Right forelimb (tissue), 1 donor: ENCODE data around the gene PRG2.

ENCODE experiments used
- DNase-seq: peaks from one replicate; pipeline ENCODE4 v3.0.0-alpha.2; 2018

PRG2 gene

DNA sequence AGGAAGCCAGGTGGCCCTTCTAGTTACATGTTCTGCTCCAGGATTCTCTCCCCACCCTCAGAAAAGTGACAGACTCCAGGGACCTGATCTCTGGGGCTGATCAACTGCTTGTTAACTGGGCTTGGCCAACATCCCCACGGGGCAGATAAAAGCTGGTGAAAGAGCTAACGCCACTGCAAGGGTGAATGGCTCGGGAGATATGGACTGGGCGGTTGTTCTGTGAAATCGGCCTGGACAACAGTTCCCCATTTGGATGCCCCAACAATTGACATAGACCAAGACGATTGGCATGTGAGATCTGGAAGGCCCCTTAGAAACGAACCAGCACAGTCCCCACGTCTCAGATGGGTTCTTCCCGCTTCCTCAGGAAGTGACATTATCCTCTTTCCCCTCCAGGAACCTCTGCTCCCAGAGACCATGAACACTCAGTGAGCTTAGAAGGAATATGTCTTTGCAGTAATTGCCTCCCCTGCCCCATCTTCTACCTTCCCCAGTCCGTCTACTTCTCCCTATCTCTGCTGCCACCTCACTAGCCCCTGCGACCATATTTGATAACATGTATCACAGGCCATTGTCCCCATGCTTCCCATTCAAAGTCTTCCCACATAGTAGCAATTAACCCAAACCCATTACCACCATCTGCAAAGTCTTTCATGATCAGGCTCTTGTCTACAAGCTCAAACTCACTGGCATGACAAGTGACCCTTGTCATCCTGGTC lies 5.6 kb upstream of the PRG2 start:
- DNase-seq: no peak

DNA sequence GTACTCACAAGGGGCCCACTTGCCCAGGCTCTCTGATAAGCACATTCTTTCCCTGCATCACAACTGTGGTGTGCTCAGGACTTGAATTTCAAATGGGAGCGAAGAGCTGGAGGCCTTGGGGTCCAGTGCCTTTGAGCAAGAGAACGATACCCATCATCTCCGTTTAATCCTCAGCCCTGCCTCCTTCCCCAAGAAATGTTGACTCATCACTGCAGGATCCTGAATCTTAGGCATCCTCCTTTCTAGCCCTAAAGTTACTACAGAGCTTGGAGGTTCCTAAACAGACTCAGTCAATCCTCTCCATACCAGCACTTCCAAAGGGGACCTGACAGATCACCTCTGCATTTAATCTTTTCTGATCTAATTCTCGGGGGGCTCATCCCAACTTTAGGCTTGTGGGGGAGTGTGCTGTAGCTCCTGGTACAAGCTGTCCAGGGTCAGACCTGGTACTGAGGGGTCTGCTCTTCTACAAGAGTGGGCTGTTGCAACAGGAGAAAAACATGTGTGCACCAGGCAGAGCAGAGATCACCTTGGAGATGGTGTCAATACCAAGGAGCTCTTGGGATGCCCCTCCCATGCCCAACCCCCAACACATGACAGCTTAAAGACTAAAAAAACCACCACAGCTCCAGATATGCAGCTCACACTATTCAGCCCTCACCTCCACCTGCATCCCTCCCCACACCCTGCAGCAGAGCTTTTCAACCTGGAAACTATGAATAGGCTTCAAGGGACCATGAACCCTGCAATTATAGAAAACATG lies 3.9 kb upstream of the PRG2 start:
- DNase-seq: no peak

DNA sequence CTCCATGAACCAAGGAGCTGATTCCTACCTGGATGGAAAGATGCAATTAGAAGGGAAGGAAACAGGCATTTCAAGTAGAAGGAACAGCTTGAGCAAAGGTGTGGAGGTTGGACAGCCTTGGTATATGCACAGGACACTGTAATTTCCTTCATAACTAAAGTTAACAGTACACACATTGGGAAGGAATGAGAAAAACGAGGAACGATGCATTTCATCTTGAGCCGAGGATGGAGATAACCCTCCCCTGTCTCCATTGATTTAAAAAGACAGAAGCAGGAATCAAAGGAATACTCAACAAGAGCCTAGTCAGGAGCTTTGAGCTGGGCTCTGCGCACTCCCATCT lies 2.3 kb upstream of the PRG2 start:
- no peak for DNase-seq

DNA sequence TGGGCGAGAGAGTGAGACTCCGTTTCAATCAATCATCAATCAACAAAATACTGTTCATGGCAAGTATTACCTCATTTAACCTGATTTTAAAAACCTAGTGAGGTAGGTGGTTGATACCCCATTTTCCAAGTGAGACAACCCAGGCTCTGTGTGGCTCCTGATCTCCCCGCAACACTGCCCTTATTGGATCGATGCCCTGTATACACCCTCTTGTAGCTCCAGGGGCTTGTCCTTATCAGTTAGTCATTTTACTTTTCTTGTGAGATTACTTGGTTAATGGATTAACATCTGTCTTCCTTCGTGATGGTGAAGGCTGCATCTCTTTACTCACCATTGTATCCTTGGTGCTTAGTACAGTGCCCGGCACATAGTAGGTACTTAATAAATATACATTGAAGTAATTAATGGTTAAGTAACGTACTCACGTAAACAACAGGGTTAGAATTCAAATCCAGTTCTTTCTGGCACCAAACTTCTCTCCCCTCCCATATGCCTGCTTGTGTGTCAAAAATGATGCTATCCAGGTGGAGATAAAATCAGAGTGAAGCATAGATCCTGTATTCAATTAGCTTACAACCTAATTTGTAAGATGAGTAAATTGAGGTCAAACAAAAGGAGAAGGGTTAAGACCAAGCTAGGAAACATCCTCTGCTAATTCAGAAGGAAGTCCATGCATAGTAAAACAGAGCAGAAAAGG lies 1.8 kb upstream of the PRG2 start:
- DNase-seq: no peak

DNA sequence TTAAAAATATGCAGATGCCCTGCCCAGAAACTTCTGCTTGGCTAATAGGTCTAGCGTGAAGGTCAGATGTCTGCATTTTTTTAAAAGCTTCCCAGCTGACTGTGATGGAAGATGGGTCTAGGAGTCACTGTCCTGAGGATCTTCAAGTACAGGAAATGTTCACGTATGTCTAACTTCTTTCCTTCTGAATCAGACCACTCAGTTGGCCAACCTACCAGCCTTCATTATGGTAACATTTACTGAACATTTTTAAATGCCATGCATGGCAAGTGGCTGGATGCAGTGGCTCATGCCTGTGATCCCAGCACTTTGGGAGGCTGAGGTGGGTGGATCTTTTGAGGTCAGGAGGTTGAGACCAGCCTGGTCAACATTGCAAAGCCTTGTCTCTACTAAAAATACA lies 1.1 kb upstream of the PRG2 start:
- DNase-seq: no peak

DNA sequence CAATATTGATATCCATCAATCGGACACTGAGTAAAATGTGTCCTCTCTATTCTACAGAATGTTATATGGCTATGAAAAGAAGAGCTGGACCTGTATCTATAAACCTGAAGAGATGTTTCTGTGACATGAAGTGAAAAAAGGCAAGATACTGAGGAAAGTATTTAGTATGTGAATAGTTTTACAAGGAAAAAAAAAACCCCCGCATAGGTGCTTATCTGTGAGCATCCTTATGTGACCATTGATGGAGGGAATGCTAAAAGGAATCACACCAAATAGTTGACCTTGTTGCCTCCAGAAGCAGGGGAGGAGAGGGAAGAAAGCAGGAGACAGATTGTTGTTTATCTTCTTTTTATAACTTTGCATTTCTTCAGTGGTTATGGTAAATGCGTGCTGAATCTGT lies 661 bp upstream of the PRG2 start:
- DNase-seq: no peak

DNA sequence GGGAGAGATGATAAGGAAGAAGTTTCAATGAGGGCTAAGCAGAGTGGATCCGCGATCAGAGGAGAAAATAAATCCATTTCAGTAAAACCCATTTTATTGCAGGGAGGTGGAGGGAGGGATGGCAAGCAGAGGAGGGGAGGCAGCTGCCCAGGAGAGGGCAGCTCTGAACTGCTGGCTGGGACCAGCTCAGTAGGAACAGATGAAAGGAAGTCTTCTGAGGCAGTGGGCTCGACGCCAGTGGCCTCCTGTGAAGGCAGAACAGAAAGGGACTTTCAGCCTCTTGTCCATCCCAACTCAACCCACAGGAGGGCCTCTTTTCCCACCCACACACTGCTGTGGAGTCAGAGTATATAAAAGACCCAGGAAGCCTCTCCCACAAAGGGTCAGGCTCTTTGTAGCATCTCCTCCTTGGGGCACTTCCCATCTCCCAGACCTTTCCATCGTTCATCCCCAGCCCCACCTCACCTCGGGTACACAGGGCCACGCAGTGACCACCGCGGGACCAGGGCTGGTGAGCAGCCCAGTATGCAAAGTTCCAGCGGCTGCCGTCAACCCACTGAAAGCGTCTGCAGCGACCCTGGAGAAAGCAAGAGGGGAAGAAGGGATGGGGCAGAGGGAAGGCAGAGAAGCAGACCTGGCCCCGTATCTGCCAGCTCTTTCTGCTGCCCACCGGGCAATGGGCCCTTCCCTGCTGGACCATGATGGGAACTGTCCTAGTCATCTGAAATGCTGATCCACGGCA lies 3.0 kb downstream of the PRG2 start:
- no peak for DNase-seq

DNA sequence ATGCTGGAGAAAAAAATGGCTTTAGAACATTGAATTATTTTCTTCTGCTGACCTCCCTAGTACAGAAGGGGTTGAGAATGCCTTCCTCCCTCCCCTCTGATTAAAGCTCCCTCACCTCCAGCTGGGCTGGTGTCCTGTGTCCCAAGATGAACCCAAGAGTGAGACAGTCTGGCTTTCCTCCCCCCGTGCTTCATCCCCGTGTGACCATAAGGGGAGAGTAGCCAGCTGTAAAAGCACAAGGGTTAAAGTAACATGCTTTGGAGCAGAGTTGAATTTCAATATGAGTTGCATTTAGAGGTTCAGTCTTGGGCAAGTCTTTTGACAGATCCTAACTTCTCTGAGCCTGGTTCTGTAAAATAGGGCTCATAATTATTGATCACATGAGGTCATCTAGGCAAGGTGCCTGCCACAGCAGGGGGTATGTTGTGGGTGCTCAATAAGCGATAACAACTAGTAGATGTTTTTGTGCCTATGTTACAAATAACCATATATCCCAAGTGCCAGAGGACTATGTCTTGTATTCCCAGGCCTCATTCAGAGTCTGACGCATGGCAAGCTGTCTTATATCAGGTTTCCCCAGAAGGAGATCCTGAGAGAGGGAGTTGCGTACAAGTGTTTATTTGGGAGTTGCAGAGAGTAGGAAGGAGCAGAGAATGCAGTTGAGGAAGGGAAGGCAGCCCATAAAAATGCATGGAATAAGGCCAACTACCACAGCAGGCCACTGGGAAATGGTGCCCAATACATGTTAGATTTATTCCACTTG lies 4.1 kb downstream of the PRG2 start:
- DNase-seq: no peak

DNA sequence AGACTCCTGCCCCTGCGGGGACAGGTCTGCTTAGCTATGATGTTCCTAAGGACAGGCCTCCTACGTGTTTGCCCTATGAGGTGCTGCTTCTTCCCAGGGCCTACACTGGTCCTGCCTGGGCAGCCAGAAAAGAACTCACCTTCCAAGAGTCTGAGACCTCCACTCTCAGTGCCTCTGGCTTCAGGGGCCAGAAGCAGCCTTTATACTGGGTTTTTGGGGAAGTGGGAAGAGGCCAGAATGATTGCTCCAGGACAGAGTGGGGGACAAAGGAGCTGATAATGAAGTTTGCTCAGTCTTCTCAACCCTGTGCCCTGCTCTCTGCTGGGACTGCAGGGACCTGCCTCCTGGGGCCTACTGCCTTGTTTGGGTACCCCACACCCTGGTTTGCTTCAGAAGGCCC lies 9.5 kb downstream of the PRG2 start, which contains the start of gene PRG3:
Gene PRG3, minus strand, starts transcription at position 176 of the 400 bp plus-strand sequence. CDS start 442 bp downstream, outside the sequence.
- DNase-seq: no peak

DNA sequence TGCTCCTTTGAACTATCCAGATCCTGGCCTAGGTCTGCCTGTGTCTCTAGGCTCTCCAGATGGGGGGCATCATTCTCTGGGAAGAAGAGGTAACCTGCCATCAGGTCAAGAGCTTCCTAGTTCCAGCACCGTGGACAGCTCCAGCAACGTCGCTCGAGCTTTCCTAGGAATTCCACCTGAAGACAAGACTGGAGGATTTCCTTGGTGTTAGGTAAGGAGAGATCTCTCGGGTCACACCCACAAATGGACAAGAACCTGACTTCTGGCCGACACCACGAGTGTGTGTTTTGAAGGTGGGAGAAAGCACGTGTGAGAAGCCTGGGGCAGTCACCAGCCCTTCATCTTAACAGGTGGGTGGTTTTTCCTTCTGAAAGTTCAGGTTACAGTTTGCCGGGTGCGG lies 10.7 kb downstream of the PRG2 start:
- no peak for DNase-seq

DNA sequence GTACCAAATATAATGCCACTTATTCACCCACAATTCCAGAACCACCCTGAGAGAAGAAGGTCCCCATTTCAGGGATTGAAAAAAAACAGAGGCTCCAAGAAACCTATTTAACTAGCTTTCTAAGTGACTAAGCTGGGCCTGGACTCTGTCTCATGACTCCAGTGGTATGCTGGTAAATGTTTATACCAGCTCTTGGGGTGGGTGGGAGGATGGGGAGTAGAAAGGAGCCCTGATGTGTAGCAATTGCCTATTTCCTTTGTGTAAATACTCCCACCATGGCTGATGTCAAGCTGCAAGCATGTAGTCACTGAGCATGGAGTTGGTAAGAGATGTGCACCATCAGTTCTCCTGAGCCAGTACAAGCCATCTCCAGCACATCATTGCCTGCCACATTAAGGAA lies 12.3 kb downstream of the PRG2 start:
- no peak for DNase-seq

DNA sequence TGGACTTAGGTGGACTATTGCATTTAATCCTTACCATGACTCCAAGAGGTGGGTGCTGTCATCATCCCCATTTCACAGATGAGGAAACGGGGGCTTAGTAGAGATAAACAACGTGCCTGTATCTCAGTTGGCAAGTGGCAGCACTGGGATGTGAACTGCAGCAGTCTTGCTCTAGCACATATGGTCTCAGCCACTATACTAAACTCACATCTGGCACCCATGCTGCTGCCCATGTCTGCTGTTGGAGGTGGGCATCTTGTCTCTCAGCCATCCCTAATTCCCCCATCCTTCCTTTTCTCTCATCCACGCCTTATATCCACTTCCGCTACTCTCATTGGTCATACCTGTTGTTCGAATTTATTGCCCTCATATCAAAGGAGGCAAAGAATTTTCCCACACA lies 13.3 kb downstream of the PRG2 start:
- no peak for DNase-seq

DNA sequence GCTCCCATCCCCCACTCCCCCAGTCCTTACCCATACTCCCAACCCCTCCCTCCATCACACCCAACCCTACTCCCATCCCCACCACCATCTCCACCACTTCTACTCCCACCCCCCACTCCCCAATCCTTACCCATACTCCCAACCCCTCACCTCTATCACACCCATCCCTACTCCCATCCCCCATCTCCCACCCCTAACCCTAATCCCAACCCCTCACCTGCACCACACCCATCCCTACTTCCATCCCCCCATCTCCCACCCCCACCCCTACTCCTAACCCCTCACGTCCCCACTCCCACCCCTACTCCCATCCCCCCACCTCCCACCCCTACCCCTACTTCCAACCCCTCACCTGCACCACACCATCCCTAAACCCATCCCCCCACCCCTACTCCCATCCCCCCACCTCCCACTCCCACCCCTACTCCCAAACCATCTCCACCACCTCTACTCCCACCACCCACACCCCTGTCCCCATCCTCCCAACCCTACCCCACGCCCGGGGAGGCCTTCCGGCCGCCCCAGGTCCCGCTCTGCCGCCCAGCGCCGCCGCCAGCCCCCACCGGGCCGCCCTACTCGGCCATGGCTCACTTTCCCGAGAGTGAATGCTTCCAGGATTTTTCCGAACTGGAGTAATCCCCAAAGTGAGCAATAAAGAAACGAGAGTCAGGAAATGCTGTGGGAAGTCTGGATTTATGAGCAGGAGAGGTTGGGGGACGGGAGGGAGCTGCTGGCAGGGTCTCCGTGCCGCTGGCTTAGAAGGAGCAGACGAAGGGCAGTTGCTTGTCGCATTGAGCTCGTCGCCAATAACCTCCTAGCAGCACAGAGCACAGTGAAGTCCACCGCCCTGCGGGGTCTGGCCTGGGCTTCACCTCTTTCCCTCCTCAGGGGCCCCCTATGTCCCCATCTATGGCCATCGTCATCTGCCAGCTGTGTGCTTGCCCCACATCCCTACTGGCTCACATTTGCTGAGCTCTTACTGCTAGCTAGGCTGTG lies 14.1 kb downstream of the PRG2 start:
- DNase-seq: no peak

DNA sequence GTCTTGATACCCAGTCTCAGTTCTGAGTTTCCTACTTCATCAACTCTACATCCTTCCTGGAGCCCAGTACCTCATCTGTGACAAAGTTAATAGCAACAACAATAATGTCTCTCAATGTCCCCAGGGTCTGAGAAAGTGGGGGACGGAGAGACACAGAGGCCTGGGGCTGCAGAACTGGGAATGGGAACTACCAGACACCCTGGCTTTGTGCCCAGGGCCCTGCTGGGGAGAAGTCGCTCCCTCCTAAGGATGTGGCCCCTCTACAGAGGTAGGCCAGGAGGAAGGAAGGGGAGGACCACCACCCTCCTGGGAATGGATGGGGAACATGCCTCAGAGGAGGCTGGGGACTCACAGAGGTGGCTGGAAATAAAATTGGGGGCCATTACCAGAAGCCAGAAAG lies 15.0 kb downstream of the PRG2 start:
- DNase-seq: no peak

DNA sequence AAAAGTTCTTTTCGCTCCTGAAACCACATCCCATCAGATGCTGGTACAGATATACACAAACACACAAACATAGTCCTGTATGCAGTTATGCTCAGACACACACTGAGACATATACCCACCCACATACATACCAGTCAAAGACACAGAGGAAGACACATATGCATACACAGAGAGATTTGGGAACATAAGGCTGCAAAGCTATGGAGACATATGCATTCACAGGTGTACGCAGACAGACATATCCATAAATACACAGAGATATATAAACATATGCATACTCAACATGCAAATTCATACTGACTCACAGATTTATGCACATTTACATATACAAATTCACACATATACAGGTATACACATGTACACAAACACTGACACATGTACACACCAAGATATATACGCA lies 15.5 kb downstream of the PRG2 start:
- DNase-seq: no peak

DNA sequence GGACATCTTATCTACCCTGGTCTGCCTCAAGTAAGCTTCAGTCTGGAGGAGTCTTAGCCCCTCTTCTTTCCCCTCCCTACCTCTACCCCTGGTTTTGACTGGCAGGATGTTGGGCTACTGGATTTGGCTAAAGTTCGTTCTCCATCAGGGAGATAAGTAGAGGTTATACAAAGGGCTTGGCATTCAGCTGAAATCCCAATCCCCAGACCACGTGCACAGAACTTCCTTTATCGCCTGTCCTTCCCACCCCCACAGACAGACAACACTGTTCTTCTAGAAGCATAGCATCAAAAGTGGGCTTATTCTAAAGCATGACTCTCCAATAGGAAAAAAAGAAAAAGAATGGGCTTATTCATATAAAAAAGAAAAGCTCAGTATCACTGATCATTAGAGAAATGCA lies 17.3 kb downstream of the PRG2 start:
- no peak for DNase-seq

DNA sequence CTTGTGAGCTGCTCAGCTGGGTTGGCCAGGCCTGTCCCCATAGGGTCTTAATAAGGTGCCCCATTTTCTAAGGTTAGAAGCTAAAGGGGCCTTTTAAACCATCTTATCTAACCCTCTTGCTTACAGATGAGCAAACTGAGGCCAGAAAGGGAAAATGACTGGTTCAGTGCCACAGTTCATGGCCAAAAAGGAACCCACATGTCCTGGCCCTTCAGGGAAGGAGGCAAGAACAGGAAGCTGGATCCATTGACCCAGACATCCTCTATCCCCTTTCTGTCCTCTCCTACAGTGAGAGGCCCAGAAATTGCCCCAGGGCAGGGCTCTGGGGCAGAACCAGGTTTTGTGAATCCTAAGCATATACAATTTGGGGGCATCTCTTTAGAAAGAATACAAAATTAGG lies 19.5 kb downstream of the PRG2 start:
- no peak for DNase-seq

DNA sequence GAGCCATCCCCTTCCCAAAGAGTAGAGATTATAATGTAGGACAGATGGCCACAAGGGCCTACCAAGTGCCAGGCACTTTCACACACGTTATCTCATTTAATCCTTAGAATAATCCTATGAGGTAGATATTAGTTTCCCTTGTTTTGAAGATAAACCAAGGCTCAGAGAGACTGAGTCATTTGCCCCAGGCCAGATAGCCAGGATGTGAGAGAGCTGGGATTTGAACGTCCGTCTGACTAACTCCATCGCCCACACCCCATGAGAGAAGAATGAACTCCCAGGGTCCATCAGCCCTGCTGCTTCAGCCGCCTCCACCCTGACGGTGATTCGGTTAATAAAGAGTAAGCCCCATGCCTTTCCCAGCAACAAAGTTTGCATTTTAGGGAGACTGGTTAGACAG lies 20.2 kb downstream of the PRG2 start:
- no peak for DNase-seq

DNA sequence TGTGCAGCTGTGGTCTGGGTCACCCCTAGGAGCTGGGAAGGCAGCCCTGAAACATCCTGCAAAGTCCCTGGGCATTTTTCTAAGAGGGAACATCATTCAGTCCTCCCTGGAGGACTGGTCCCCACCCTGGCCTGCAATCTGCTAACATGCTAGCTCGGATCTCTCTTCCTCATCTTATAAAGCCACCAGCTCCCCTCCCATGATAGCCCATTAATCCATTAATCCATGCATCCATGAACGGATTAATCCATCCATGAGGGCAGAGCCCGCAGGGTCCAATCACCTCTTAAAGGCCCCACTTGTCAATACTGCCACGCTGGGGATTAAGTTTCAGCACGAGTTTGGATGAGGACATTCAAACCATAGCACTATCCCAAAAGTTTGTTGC lies 21.6 kb downstream of the PRG2 start:
- DNase-seq: no peak

DNA sequence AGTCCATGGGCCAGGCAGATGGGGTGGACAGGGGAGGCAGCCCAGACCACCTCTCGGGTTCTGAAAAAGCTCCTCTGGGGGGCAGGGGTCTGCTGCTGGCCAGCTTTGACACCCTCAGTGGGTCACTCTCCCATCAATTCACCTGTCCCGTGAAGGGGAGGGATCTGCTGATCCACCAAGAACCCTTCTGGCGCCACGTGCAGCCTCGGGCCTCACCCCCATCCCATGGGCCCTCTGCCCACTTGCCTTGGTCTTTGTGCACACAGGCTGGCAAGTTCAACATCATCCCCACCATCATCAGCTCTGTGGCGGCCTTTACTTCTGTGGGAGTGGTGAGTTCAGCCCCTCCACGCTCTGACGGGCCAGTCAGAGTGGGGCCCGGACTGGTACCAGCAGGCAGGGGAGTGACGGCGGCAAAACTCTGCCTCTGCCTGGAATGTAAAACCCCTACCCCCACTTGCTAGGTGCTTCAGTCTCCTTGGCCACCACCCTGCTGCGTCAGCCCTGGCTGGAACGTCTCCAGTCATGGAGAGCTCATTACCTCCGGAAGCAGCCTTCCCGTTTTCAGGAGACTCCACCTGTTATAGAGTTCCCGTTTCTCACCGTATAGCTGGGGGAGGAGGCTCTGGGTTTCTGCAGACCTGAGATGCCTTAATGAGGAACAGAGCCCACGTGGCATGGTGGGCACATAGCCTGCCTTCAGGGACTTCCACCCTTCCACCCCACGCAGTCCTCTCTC lies 22.2 kb downstream of the PRG2 start:
- DNase-seq: no peak
